NCI-H1436 (cell line): ENCODE data around the gene DUOXA1.
"Not testable (repeated sequence)": the region's sequence is repeated elsewhere in the genome, so short reads cannot be mapped to it uniquely, and the experiment has no call there.

Source experiments
- DNase-seq: peaks from one replicate; lab custom pipeline; 2025; lab: John Stamatoyannopoulos, UW

Gene DUOXA1

DNA sequence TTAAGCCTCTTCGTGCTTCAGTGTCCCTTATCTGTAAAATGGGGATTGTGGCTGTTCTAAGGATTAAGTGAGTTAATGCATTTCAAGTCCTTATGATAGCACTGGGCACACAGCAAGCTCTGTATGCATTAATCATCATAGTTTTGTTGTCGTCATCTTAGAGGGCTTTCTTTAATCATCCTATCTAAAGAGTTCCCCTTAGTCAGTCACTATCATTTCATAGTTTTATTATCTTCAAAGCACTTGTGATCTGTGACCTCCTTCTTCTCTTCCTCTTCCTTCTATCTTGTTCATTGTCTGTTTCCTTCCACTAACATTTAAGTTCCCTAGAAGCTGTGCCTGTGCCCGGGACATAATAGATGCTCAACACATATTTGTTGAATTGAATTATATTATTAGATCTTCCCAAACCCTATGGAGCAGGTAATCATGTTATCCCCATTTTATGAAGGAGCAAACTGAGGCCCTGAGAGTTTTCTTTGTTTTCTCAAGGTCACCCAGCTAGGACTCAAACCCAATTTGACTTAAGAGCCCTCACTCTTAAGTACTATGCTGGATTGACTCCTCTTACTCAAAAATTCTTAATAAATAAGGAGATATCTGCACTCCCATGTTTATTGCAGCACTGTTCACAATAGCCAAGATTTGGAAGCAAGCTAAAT lies 39.8 kb downstream of the DUOXA1 start:
- DNase-seq = no peak

DNA sequence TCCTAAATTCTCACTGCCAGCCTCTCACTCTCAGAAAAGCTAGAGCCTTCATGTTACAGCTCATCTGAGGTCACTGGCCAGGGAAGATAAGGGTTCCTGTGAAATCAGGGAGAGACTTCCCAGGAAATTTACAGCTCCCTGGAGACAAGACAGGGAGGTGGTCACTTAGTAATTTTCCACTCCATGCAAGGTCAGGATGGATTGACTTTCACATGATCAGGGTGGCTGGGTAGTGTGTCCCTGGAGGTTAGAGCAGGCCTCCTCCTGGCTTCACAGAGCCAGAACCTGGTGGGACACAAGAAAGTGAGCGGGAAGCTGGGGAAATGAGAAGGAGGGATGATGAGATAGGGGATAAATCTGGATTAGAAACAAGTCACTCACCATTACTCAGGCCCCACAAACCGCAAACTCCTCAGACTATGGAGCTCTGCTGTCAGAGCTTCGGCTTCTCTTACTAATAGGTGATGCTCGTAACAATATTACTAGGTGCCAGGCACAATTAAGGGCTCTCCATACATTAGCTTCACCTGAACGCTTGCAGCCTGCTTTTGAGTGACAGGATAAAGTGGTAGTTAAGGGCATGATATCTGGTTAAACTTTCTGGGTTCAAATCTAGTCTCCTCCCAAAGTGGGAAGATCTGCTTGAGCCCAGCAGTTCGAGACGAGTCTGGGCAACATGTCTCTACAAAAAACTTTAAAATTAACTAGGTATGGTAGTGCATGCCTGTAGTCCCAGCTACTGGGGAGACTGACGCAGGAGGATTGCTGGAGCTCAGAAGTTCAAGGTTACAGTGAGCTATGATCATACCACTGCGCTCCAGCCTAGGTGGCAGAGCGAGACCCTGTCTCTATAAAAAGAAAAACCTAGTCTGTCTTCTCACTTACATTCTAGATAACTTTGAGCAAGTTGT lies 40.6 kb downstream of the DUOXA1 start:
- no peak for DNase-seq

DNA sequence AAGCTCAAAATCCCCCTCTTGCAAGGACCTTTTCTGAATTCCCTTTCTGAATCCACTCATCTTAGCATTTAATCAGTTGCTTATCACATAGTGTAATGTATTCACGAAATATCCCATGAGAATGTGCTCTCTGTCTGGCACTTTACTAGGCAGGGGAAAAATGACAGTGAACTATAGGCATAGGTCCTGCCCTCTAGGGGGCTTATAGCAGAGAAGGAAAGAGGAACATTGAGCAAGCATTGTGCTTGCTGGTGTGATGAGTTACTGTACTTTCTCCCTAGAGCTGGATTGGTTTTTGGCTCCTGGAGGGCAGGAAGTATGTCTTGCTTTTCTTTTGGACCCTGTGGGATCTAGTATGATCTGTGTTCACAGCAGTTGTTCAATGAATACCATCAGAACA lies 42.2 kb downstream of the DUOXA1 start:
- DNase-seq = no peak

DNA sequence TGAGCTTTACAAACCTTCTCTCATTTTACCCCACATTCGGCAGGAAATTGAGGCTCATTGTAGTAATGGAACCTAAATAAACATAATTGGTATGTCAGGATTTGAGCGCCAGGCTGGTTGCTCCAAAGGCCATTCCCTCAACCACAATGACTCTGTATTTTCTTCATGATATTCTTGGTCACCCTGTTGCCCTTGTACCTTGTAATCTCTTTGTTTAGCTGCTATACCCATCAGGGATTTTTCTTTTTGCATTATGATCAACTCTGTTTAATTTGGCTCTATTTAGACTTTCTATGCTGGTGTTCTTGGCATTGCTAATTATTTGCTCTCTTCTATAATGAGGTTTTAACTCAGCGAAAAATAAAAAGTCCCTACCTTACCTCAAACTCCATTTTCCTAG lies 45.5 kb downstream of the DUOXA1 start:
- DNase-seq = no peak

DNA sequence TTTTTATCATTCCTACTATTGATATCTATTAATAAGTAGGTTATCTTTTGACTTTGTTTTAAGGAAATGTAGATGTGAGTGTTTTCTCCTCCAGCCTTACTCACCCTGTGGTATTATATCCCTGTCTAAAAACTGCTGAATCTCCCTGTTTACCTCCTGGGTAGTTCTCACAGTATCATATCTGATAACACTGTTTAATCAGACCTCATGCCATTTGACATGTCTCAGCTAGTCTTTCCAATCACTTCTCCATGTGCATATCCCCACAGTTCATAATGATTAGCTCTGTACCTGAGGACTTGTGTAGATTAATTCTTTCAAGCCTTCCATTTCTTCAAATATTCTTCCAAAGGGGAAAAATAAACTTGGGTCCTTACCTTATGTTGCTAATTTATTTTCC lies 46.5 kb downstream of the DUOXA1 start:
- no peak for DNase-seq

DNA sequence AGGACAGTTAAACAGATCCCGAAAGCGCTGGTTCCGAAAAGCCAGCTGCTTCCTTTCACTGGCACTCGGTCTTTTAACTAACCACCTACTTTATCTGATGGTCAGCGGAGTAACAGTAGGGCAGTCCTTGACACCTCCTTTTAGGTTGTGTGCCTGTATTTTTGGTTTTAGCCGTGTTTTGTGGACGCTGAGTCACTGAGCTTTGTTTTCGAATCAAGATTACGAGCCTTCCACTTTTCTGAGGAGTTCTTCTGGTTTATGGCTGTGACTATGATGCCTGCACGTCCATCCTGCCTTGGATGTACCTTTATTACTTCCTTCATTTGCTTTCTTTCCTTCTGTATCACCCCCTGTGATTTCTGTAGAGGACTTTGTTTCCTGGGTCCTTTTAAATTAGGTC lies 47.3 kb downstream of the DUOXA1 start:
- not testable (repeated sequence) for DNase-seq

DNA sequence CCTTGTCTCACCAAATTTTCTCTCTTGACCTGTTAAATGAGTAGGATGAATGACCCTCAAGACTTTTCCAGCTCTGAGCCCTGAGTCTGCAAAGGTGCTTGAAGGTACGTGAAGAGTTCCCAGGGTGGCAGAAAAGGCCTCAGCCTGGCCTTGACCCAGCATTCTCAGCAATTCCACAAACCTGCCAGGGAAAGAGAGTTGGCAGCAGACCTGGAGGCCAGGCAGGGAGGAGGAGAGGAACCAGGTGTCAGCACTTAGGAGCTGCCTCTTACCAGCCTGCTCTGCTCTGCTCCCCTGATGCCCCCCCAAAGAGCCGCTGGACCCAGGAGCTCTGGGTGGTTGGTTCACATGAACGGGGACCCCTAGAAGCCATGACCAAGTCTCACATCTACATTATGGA lies 49.1 kb downstream of the DUOXA1 start:
- DNase-seq = not testable (repeated sequence)

DNA sequence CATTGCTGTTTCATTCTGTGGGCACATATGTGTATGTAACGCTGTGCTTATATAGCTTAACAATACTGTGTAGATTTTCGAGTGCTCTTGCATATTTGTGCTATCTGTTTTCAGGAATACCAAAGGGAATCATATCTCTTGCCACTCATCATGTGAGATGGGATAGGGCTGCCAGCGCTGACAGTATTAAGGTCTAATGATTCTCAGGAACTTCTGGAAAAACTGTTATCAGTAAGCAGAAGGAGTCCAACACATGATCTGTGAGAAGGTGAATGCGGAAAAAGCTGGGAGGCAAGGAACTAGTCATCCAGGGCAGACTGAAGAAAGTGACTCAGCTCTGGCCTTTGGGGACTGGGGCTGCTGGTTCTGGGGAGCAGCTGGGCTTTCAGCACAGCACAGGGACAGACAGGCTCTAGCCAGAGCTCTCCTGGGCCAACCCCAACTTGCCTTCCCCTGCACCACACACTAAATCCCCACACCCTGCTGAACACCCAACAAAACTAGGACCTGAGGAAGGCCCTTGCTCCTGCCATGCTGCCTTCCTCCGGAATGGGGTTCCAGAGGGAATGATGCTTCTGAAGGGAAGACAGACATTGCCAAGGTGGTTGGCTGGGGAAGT lies 49.9 kb downstream of the DUOXA1 start:
- not testable (repeated sequence) for DNase-seq

DNA sequence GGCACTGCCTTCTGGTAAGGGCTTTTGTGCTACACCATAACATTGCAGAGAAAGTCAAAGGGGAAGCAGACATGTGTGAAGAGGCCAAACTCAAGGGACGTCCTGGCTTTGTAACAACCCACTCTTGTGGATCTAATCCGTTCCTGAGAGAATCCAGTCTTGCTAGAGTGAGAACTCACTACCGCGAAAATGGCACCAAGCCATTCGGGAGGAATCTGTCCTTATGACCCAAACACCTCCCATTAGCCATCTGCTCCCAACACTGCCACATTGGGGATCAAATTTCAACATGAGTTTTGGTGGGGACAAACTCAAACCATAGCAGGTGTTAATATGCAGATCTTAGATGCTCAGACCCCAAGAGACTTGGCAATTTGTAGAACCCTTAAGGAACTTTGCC lies 50.5 kb downstream of the DUOXA1 start:
- not testable (repeated sequence) for DNase-seq

DNA sequence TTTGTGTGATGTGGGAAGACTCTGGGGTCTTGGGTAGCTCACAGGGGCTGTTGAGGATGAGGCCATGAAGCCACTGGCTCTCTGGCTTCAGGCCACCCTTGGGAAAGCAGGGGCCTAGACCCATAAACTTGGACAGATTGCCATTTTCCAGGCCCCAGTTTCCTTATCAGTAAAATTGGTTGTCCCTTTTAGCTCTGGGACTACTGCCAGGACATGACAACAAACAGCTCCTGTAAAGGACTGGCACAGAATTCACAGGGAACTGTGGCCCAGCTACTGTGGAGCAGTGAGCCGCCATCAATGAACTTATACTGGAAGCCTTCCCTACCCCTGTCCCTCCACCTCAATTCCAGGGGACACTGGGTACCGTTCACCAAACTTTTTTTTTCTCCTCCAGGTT lies 52.3 kb downstream of the DUOXA1 start:
- DNase-seq = not testable (repeated sequence)

DNA sequence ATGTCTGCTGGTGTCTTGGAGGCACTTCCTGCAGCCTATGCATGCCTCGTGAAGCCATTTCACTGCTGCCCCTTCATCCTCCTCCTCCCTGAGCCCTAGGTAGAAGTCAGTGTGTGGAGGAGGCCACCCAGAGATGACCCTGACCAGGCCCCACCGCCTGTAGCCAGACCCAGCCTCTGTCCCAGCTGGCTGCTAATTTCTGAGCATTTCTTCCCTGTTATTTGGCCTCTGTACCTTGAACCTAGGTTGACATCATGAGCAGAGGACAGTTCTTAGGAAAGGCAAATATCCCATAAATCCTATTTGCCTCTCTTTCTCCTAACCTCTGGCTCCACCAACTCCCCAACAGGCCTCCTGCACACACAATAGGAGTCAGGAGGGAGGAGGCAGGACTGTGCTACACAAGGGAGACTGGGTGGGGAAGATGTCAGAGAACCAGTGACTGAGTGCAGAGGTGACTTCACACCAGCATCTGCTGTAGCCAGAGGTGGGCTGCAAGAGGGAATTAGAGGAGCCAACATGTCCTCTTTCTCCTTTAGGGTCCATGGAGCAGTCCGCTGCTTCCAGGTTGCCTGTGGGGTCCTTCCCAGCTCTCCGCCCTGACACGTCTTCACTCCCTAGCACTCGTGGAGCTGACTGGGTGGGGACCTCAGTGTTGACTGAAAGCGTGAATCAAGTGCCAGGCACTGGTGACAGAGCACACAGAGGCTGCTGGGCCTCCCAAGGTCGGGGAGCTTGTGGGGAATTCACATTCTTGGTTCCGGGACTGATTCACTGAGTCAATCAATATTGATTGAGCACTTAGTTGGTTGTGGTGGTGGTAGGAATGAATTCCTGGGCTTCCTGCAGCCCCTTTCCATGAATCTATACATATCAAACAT lies 54.0 kb downstream of the DUOXA1 start:
- not testable (repeated sequence) for DNase-seq

DNA sequence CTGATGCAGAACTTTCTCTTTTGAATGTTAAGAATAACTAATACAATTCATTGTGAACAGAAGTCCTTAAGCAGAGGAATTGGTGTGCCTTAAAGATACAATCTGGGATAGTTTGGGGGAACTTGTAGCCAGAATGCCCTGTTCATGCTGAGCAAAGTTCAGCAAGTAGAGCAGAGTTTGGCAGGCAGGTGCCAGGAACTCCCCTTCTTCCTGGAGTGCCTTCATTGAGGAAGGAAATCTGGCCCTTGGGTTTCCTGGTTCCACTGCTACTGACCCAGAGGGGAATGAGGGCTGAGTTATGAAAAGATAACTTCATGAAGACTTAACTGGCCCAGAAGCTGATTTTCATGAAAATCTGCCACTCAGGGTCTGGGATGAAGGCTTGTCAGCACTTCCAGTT lies 56.1 kb downstream of the DUOXA1 start:
- not testable (repeated sequence) for DNase-seq

DNA sequence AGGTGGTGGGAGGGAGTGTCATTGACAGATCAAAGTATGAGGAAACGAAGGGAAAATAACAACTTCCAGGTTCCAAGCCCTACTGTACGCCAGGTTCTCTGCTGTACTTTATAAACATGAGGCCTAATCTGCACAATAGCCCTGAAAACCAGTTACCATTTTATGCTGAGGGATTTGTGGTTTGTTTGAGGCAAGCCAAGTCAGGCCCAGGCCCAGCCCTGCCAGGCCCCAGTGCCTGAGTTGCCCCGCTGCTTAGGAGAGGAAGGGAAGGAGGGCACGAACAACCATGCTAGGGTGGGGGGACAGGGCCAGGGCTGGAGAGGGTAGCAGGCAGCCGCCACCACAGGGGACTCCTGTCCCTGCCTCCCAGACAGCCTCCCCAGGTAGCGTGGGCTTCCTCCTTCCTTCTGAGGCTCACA lies 59.7 kb downstream of the DUOXA1 start:
- not testable (repeated sequence) for DNase-seq
